ENCODE results near the gene PIP4K2A. TPM values are rescaled to one million over a fixed set of nuclear protein-coding genes. Genes with fewer than 3 reads are reported as not detected.
A peak's percentile ranks its signal among the peaks of the same experiment; 100 is the strongest.

Gene PIP4K2A
- total RNA-seq, 1 donor from 2014 or later: 34.9 TPM

- DNase-seq (ENCODE audit: low spot score in 2 of 2): no peak
- no peaks in the 10 kb centered on the region for H3K27me3 ChIP-seq
- H3K4me3 ChIP-seq: no peak overlapping the region
- no peak overlapping the region for H3K27ac ChIP-seq
- TF ChIP-seq, protein P1, sequence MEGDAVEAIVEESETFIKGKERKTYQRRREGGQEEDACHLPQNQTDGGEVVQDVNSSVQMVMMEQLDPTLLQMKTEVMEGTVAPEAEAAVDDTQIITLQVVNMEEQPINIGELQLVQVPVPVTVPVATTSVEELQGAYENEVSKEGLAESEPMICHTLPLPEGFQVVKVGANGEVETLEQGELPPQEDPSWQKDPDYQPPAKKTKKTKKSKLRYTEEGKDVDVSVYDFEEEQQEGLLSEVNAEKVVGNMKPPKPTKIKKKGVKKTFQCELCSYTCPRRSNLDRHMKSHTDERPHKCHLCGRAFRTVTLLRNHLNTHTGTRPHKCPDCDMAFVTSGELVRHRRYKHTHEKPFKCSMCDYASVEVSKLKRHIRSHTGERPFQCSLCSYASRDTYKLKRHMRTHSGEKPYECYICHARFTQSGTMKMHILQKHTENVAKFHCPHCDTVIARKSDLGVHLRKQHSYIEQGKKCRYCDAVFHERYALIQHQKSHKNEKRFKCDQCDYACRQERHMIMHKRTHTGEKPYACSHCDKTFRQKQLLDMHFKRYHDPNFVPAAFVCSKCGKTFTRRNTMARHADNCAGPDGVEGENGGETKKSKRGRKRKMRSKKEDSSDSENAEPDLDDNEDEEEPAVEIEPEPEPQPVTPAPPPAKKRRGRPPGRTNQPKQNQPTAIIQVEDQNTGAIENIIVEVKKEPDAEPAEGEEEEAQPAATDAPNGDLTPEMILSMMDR (IDR thresholded peaks at IDR 0.05): no peak
- no peaks in the 10 kb centered on the region for H3K9me3 ChIP-seq
- H3K4me1 ChIP-seq: no peaks in the 10 kb centered on the region
- intact Hi-C loops (cut with DNase I): no loop called here
- peaks cover 13 to 40% of the 10 kb centered on the region in 2 donors for H3K36me3 ChIP-seq
Observed at GRCh38 chr10:22609251-22609650, 105.1 kb downstream of the PIP4K2A start.

- H3K36me3 ChIP-seq: peaks cover 13 to 40% of the 10 kb centered on the region in 2 donors
- intact Hi-C loops (cut with DNase I): no loop called here
- no peaks in the 10 kb centered on the region for H3K9me3 ChIP-seq
- TF ChIP-seq, protein P1 (IDR thresholded peaks at IDR 0.05): no peak
- no peaks in the 10 kb centered on the region for H3K4me1 ChIP-seq
- H3K27ac ChIP-seq: no peak overlapping the region
- no peaks in the 10 kb centered on the region for H3K27me3 ChIP-seq
- H3K4me3 ChIP-seq: no peak overlapping the region
- no peak for DNase-seq (ENCODE audit: low spot score in 2 of 2)
Observed at GRCh38 chr10:22607261-22607660, 107.1 kb downstream of the PIP4K2A start.

GRCh38 chr10:22606164-22606614, 108.2 kb downstream of the PIP4K2A start:
- Histone ChIP-seq H3K4me3 (no peak overlapping the region), H3K27me3 (no peaks in the 10 kb centered on the region), H3K9me3 (no peaks in the 10 kb centered on the region), H3K27ac (no peak overlapping the region), H3K4me1 (no peaks in the 10 kb centered on the region), H3K36me3 (peaks cover 13 to 41% of the 10 kb centered on the region in 2 donors)
- peak; percentile 58 to 76 for DNase-seq (ENCODE audit: low spot score in 2 of 2)
- intact Hi-C loops (cut with DNase I): no loop called here
- TF ChIP-seq, protein P1 (IDR thresholded peaks at IDR 0.05): no peak

DNA sequence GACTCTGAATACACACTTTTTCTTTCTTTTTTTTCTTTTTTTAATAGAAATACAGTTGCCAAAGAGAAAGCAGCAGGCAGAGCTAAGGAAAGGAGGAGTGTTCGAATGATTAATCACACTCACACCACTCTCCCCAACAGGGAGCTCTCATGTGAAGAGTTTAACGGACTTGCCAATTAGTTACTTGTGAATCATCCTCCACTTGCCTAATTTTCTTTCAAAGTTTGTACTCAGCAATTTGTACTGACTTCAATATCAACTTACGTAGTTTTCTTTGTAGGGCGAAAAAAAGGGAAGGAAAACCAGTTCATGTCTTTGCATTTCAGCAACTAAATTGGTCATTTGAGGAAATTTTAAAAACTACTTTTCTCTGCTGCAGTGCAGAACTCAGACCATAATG, 109.2 kb downstream of the PIP4K2A start:
- H3K27ac ChIP-seq: peak overlapping the region in 1 of 2 donors; percentile 20
- no peak overlapping the region for H3K4me3 ChIP-seq
- H3K9me3 ChIP-seq: no peaks in the 10 kb centered on the region
- peaks cover 13 to 47% of the 10 kb centered on the region in 2 donors for H3K36me3 ChIP-seq
- TF ChIP-seq, protein P1 (IDR thresholded peaks at IDR 0.05): no peak
- no peak for DNase-seq (ENCODE audit: low spot score in 2 of 2)
- intact Hi-C loops (cut with DNase I): no loop called here
- H3K27me3 ChIP-seq: no peaks in the 10 kb centered on the region
- no peaks in the 10 kb centered on the region for H3K4me1 ChIP-seq

- DNase-seq (ENCODE audit: low spot score in 2 of 2): no peak
- H3K27ac ChIP-seq: peak overlapping the region in 1 of 2 donors; percentile 20
- H3K27me3 ChIP-seq: no peaks in the 10 kb centered on the region
- H3K4me3 ChIP-seq: no peak overlapping the region
- intact Hi-C loops (cut with DNase I): no loop called here
- TF ChIP-seq, protein P1 (IDR thresholded peaks at IDR 0.05): no peak
- peaks cover 12 to 47% of the 10 kb centered on the region in 2 donors for H3K36me3 ChIP-seq
- H3K4me1 ChIP-seq: peaks cover 0 to 1% of the 10 kb centered on the region in 2 donors
- no peaks in the 10 kb centered on the region for H3K9me3 ChIP-seq
Observed at GRCh38 chr10:22604344-22605126, 109.8 kb downstream of the PIP4K2A start.
